HepG2 (cell line): ENCODE results near the gene HIC1. TPM values are rescaled to one million over a fixed set of nuclear protein-coding genes. Genes with fewer than 3 reads are reported as not detected.

Experiments
- CENPX ChIP-seq: sonication (generic); formaldehyde crosslinking; IDR thresholded peaks from 2 replicates; pipeline ENCODE4 v1.9.0; 2021; ENCODE audit warnings: mild to moderate bottlenecking, missing genetic modification reagents, moderate library complexity
- CHCHD3 ChIP-seq: sonication (generic); formaldehyde crosslinking; IDR thresholded peaks from 2 replicates; pipeline ENCODE4 v1.8.0; 2022; ENCODE audit warnings: mild to moderate bottlenecking, missing genetic modification reagents, moderate library complexity
- FLYWCH1 ChIP-seq: sonication (generic); formaldehyde crosslinking; IDR thresholded peaks from 2 replicates; pipeline ENCODE4 v1.8.1; 2023; ENCODE audit warnings: mild to moderate bottlenecking, missing genetic modification reagents
- FOXP1 ChIP-seq, 2 experiments: fragments of 450-650 bp in 1 of 2; IDR thresholded peaks; 2 replicates each; pipeline ENCODE4 v1.6.1; 2017 to 2018; ENCODE audit warnings: antibody characterized with exemption in 1 of 2
- GFI1 ChIP-seq: sonication (generic); formaldehyde crosslinking; IDR thresholded peaks from 2 replicates; pipeline ENCODE4 v1.5.0; 2020; ENCODE audit warnings: missing genetic modification reagents, mild to moderate bottlenecking, borderline replicate concordance
- HCFC1 ChIP-seq: fragments of 150-350 bp; IDR thresholded peaks from 2 replicates; pipeline ENCODE4 v1.6.1; 2014; ENCODE audit warnings: low read depth, low read length
- IRX3 ChIP-seq: sonication (generic); formaldehyde crosslinking; IDR thresholded peaks from 2 replicates; pipeline ENCODE4 v1.8.1; 2023; ENCODE audit warnings: mild to moderate bottlenecking, low read depth, missing genetic modification reagents, borderline replicate concordance
- JUND ChIP-seq: sonication (generic); formaldehyde crosslinking; IDR thresholded peaks from 2 replicates; pipeline ENCODE4 v1.8.0; 2022; ENCODE audit warnings: mild to moderate bottlenecking, missing genetic modification reagents
- KMT2A ChIP-seq: sonication (generic); formaldehyde crosslinking; IDR thresholded peaks from 2 replicates; pipeline ENCODE4 v1.4.0; 2020; ENCODE audit warnings: missing genetic modification reagents
- MTF1 ChIP-seq: sonication (generic); formaldehyde crosslinking; IDR thresholded peaks from 2 replicates; pipeline ENCODE4 v1.5.0; 2020; ENCODE audit warnings: missing genetic modification reagents
- PHF8 ChIP-seq: sonication (generic); formaldehyde crosslinking; IDR thresholded peaks from 2 replicates; pipeline ENCODE4 v1.5.0; 2020; ENCODE audit warnings: missing genetic modification reagents
- POGZ ChIP-seq: sonication (generic); formaldehyde crosslinking; IDR thresholded peaks from 2 replicates; pipeline ENCODE4 v1.4.0; 2020; ENCODE audit warnings: mild to moderate bottlenecking, missing genetic modification reagents
- RCOR2 ChIP-seq: IDR thresholded peaks from 2 replicates; pipeline ENCODE4 v1.6.1; 2016; ENCODE audit warnings: missing biosample characterization, missing genetic modification reagents
- SALL1 ChIP-seq: sonication (generic); formaldehyde crosslinking; IDR thresholded peaks from 2 replicates; pipeline ENCODE4 v1.8.0; 2022; ENCODE audit warnings: mild to moderate bottlenecking, missing genetic modification reagents
- SRSF4 ChIP-seq: fragments of 200-400 bp; formaldehyde crosslinking; IDR thresholded peaks from one replicate; pipeline ENCODE4 v1.6.1; 2018; ENCODE audit warnings: mild to moderate bottlenecking, low read depth, low read length, moderate library complexity; ENCODE audit not compliant: poor library complexity, severe bottlenecking
- TARDBP ChIP-seq: sonication (generic); formaldehyde crosslinking; IDR thresholded peaks from 2 replicates; pipeline ENCODE4 v1.8.0; 2022; ENCODE audit warnings: mild to moderate bottlenecking, missing genetic modification reagents
- TBX2 ChIP-seq: sonication (generic); formaldehyde crosslinking; IDR thresholded peaks from 2 replicates; pipeline ENCODE4 v1.5.0; 2020; ENCODE audit warnings: missing genetic modification reagents, mild to moderate bottlenecking, borderline replicate concordance
- TCF7L2 ChIP-seq: IDR thresholded peaks from 2 replicates; pipeline ENCODE4 v1.6.1; 2011; ENCODE audit warnings: mild to moderate bottlenecking, low read depth, low read length, moderate library complexity
- TSC22D2 ChIP-seq: sonication (generic); formaldehyde crosslinking; IDR thresholded peaks from 2 replicates; pipeline ENCODE4 v1.5.1; 2020; ENCODE audit warnings: missing genetic modification reagents, mild to moderate bottlenecking, borderline replicate concordance
- ZNF138 ChIP-seq: sonication (generic); formaldehyde crosslinking; IDR thresholded peaks from 2 replicates; pipeline ENCODE4 v1.5.0; 2020; ENCODE audit warnings: mild to moderate bottlenecking, low read depth, missing genetic modification reagents
- ZNF281 ChIP-seq: sonication (generic); formaldehyde crosslinking; IDR thresholded peaks from 2 replicates; pipeline ENCODE4 v1.4.0; 2020; ENCODE audit warnings: missing genetic modification reagents, borderline replicate concordance
- ZNF709 ChIP-seq: sonication (generic); formaldehyde crosslinking; IDR thresholded peaks from 2 replicates; pipeline ENCODE4 v1.5.0; 2020; ENCODE audit warnings: mild to moderate bottlenecking, missing genetic modification reagents
- ZNF713 ChIP-seq: sonication (generic); formaldehyde crosslinking; IDR thresholded peaks from 2 replicates; pipeline ENCODE4 v1.4.0; 2020; ENCODE audit warnings: mild to moderate bottlenecking, missing genetic modification reagents
- ZNF761 ChIP-seq: sonication (generic); formaldehyde crosslinking; conservative IDR thresholded peaks from 2 replicates; pipeline ENCODE4 v1.4.0; 2020; ENCODE audit warnings: mild to moderate bottlenecking, missing genetic modification reagents
- ZNF891 ChIP-seq: sonication (generic); formaldehyde crosslinking; IDR thresholded peaks from 2 replicates; pipeline ENCODE4 v1.5.0; 2020; ENCODE audit warnings: mild to moderate bottlenecking, missing genetic modification reagents
- polyA plus RNA-seq, 8 experiments: library from polyadenylated mRNA; depleted of rRNA in 3 of 8; stranded (reverse) in 7 of 8; unstranded in 1 of 8; fragments of >200 nt; fragmentation: Illumina TruSeq in 4 of 8; extraction: Trizol in 4 of 8; gene quantifications; 2 replicates each; pipeline versions ENCODE4 v1.2.1 to v1.2.3, GENCODE V29; 2011 to 2016; ENCODE audit warnings: low read depth in 4 of 8, missing spikeins in 1 of 8, mixed read lengths in 1 of 8; ENCODE audit not compliant: insufficient read depth in 1 of 8
- total RNA-seq, 5 experiments: library from RNA; depleted of rRNA; stranded (reverse); fragments of >200 nt; fragmentation: Illumina TruSeq; extraction: Trizol; gene quantifications; 2 replicates each; pipeline ENCODE4 v1.2.3, GENCODE V29; 2016; ENCODE audit warnings: low read depth in 1 of 5
- TF ChIP-seq, protein P1 (sequence below): IDR thresholded peaks from 2 replicates; pipeline ENCODE4 v1.6.1; 2016; ENCODE audit warnings: control low read depth
- TF ChIP-seq, protein P2 (sequence below): IDR thresholded peaks from 2 replicates; pipeline ENCODE4 v1.6.1; 2016; ENCODE audit warnings: low read depth

HIC1 gene
- total and polyA plus RNA-seq, 2 of the 13 experiments (the other 11 are each of a cell fraction or from before 2014, with no cell fraction given) = 0.04 to 0.31 TPM

DNA sequence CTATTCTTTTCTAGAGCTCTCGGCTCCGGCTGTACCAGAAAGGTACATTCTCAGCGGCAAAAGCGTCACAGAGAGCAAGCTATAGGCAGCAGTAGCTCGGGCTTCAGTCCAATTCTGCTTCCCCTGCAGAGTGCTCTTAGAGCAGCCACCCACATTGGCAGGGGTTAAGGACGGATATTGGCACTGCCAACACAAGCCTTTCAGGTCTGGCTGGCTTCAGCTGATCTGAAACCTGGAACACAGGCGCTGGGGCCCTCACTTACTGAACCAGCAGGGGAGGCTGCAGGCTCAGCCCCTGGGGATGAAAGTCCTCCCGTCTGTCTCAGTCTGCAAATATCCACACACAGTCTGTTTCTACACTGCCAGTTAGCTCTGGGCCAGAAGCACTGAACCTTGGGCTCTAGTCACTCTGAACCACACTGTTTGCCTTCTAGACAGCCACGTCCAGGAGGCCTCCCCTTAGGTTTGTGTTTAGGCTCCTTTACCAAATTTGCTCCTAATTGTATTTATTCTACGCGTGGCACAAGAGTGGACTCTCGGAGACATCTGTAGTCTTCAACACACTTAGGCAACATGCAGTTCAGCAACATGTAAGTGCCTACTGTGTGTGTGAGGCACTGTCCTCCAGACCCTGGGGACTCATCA, 40.1 kb downstream of the HIC1 start (continued):
- 0 out of 2 replicates have a peak, but pooled peaks have one; percentile 24 for TF ChIP-seq ZNF891 (CRISPR knock-in tag)
- TF ChIP-seq POGZ (CRISPR knock-in tag) = peak; percentile 28; the same call in 1 of the 2 replicates
- TF ChIP-seq ZNF281 = no peak
- TF ChIP-seq PHF8 = 0 out of 2 replicates have a peak, but pooled peaks have one; percentile 41
- TF ChIP-seq SALL1 (CRISPR knock-in tag) = peak; percentile 91
- TF ChIP-seq MTF1 = no peak
- no peak for TF ChIP-seq FLYWCH1 (CRISPR knock-in tag)
- 0 out of 2 replicates have a peak, but pooled peaks have one; percentile 22 for TF ChIP-seq TARDBP (CRISPR knock-in tag)
- peak; percentile 56; the same call in 1 of the 2 replicates for TF ChIP-seq RCOR2
- 0 out of 2 replicates have a peak, but pooled peaks have one; percentile 27 for TF ChIP-seq JUND
- TF ChIP-seq, protein P1, sequence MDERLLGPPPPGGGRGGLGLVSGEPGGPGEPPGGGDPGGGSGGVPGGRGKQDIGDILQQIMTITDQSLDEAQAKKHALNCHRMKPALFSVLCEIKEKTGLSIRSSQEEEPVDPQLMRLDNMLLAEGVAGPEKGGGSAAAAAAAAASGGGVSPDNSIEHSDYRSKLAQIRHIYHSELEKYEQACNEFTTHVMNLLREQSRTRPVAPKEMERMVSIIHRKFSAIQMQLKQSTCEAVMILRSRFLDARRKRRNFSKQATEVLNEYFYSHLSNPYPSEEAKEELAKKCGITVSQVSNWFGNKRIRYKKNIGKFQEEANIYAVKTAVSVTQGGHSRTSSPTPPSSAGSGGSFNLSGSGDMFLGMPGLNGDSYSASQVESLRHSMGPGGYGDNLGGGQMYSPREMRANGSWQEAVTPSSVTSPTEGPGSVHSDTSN = no peak
- no peak for TF ChIP-seq ZNF713
- peak; percentile 24; the same call in 1 of the 2 replicates for TF ChIP-seq TBX2 (CRISPR knock-in tag)
- TF ChIP-seq TCF7L2 = no peak
- TF ChIP-seq, protein P2, sequence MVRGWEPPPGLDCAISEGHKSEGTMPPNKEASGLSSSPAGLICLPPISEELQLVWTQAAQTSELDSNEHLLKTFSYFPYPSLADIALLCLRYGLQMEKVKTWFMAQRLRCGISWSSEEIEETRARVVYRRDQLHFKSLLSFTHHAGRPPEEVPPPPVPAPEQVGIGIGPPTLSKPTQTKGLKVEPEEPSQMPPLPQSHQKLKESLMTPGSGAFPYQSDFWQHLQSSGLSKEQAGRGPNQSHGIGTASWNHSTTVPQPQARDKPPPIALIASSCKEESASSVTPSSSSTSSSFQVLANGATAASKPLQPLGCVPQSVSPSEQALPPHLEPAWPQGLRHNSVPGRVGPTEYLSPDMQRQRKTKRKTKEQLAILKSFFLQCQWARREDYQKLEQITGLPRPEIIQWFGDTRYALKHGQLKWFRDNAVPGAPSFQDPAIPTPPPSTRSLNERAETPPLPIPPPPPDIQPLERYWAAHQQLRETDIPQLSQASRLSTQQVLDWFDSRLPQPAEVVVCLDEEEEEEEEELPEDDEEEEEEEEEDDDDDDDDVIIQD (CRISPR knock-in tag) = peak; percentile 60; the same call in 1 of the 2 replicates
- TF ChIP-seq TSC22D2 (CRISPR knock-in tag) = no peak
- TF ChIP-seq HCFC1 = no peak
- TF ChIP-seq CHCHD3 (CRISPR knock-in tag) = no peak
- TF ChIP-seq SRSF4 = no peak
- no peak for TF ChIP-seq CENPX
- peak; percentile 55; the same call in 1 of the 2 replicates for TF ChIP-seq KMT2A (CRISPR knock-in tag)
- no peak for TF ChIP-seq ZNF709 (CRISPR knock-in tag)
- peak; percentile 67; the same call in 1 of the 2 replicates for TF ChIP-seq ZNF761 (CRISPR knock-in tag)
- TF ChIP-seq GFI1 (CRISPR knock-in tag) = no peak
- TF ChIP-seq FOXP1 (IDR thresholded peaks at IDR 0.05) = no peak
- no peak for TF ChIP-seq FOXP1 (CRISPR knock-in tag; IDR thresholded peaks at IDR 0.05)
- no peak for TF ChIP-seq IRX3 (CRISPR knock-in tag)
- TF ChIP-seq ZNF138 (CRISPR knock-in tag) = no peak
